NCI-H446 treated with DMSO at 0.1 percent for 48 hours (cell line): Measurements from ENCODE around the gene PXMP4.

Experiments used
- DNase-seq: peaks from one replicate; lab custom pipeline; 2025; lab: John Stamatoyannopoulos, UW

Gene PXMP4

DNA sequence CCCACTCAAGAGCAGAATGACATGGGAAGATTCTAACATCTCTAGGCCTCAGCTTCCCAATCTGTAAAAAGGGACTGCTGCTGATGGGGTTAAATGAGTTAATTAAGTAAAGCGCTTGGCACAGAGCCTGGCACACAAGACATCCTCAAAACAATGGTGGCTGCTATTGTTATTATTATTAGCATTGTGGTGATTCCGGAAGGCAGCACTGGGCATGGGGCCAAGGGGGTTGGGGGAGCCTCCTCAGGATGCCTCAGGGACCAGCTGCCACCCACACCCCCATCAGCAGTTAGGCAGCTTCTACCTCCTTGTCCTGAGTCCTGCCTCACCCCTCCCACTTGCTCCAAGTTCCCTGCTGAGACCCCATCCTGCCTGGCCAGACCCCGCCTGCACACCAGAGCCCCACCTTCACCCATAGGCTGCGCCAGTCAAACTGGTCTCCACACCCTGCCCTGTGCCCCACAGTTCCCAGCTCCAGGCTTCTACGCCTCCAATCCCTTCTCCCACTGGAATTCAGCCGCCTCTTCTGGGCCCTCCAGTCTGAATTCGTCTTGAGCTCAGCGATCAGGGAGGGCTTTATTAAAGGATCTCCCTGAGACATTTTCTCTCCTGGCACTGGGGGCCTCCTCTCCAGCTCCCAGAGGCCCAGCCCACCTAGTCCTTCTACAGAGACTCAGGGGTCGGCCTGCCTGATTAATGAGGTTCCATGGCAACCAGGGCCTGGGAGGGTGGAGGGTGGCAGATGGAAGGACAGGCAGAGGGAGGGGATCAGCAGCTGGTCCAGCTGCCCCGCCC, 35.4 kb downstream of the PXMP4 start:
- DNase-seq = peak; percentile 55

DNA sequence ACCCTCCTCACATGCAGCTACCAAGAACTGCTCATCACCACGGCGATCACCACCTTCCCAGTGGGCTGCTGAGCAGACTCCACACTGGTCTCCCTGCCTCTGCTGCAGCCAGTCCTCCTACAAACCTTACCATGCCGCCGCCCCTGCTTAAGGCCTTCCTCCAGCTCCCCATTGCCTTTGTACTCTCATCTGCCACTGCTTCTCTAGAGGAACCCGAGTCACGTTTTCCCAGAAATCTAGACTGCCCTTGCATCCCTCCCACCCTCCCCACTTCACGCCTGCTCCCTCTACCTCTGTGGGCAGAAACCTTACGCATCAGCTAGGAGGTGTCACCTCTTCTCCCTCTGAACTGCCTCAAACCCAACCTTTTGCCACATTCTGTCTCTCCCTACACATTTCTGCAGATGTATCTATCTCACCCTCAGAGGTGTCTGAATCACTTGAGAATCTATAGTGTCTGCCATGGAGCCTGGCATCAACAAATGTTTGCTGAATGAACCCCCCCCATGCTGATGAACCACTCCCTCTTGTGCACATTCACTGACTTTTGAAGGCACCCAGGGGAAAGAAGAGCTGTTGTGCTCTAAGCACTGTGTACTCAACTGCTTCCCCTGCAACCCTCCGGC, 38.3 kb downstream of the PXMP4 start:
- DNase-seq = no peak

DNA sequence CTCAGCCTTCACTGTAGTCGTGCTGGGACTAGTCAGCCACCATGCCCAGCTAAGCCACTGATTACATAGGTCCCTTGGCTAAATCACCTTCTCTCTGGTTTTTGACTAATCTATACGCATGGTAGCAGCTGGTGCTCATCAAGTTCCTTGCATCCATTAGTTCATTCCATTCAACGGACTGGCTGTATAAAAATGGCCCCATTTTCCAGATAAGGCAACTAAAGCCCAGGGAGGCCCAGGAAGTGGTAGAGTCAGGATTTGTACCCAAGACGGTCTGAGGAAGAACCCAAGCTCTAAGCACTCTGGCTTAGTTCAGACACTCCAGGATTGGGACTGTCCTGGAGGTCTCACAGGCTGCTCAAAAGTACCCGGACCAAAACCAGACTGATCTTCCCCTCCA, 38.8 kb downstream of the PXMP4 start:
- DNase-seq = no peak

DNA sequence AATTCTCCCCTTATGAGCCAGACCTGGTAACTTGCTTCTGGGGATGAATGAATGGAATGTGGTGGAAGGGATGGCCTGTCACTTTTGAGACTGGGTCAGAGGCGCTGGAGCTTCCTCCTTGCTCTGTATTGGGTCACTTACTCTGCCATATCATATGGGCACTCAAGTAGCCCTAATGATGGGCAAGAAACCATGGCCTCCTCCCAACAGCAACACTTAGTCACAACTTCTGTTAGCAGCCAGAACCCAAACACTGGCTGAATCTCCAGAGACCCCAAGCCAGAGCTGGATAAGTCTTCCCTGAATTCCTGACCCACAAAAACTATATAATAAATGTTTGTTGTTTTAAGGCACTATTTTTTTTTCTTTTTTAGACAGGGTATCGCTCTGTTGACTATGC, 39.4 kb downstream of the PXMP4 start:
- no peak for DNase-seq

DNA sequence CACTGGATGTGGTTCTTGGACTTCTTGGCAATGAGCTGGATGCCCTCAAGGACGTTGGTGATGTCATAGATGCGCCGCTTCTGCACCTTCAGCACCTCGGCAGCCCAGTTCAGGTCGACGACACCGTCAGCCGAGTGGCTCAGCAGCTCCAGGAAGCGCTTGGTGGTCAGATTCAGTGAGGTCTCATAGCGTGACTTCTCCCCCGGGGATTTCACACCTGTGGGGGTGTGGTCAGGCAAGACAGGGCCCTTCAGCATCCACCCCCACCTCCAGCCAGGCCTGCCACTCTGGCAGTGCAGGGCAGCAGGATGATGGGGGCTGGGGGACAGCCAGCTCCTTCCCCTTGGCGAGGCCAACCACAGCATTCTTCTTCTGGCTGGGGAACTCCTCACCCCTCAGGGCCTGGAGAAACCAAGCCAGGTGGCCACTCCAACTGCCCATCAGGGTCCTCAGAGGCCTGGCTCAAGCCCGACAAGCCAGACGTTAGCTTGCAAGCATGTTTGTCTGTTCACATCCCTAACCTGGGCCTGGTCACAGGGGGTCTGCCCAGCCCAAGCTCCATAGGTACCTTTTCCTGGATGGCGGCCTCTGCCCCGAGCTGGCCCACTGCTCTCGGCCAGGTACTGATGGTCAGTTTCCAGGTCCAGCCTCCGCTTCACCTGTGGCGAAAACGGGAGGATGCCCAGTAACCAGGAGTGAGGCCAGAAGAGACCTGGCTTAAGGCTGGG, 40.2 kb downstream of the PXMP4 start:
- no peak for DNase-seq

DNA sequence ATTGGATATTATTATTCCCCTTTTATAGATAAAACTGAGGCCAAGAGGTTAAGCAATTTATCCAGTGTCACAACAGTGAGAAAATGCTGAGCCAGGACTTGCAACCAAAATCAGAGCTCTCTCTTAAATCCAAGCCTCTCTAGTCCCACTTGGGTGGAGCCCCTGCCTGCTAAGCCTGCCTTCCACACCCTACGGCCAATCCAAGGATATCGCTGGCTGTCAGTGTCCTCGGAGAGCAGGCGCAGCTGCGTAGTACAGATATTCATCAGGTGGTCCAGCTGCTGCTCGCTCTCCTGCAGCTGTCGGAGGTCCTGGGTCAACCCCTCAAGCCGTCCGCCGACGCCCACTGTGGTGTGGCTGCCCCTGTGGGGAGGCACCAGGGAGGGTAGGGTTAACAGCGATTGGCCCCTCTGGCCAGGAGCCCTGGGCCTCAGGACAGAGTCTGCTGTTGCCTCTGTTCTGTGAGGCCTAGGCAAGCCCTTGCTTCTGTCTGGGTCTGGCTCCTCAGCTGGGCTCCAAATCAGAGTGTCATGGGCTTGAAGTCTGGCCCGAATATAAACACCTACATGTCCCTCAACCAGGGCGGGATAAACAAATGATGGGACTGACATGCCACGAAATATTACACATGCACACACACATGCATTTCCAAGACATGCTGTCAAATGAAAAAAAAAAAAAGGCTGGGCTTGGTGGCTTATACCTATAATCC, 42.0 kb downstream of the PXMP4 start:
- DNase-seq = no peak

DNA sequence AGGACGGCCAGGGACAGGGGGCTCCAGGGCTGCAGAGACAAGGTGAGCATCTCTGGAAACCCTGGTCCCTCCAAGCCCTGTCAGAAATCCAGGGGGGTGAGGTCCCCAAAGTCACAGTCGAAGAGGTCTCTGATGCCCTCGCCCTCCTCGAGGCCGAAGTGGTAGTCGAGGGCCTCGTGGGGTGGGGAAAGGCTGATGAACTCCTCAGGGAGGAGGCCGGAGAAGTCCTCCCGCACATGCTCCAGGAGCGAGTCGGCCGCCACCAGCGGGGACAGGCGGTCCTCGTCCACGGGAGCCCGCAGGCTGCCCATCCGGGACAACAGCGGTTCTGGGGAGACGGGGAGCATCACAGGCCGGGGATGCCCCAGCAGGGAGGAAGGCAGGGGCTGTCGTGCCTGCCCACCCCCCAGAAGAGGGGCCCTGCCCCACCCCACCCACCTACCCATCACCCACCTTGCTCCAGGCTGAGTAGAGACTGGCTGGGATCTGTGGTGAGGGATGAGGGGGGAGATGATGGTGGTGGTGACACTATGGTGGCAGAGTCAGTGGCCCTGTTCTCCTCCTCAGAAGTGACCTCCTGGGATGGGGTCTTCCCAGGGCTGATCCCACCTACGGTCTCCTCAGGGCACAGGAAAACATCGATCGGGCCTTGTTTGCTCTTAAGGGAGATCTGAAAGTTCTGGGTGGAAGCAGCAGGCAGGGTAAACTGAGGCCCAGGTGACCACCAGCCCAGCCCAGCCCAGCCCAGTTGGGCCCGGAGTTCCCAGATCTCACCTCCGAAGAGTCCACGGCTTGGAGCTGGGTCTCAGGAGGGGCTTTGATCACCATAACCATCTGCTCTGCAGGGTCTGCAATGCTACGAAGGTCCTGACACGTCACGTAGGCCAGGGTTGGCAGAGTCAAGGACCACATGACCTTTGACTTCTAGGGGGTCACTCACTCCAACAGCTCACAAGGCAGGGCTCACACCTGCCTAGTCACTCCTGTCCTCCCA, 43.2 kb downstream of the PXMP4 start:
- no peak for DNase-seq

DNA sequence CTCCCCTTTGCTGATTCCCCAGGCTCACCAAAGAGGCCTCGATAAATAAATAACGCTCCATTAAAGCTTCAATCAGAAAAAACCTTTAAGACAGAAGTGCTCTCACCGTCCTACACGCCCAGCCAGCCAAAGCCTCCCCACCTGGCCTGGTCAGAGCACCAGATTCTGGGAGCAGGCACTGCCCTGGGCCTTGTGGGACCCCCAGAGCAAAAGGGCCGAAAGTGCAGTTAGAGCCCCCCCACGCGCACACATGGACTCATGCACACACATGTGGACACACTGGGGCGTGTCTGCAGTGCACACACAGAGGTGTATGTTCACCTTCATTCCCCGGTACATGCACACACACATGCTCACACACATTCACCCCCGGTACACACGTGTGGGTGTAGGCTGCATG, 44.0 kb downstream of the PXMP4 start:
- DNase-seq = no peak

DNA sequence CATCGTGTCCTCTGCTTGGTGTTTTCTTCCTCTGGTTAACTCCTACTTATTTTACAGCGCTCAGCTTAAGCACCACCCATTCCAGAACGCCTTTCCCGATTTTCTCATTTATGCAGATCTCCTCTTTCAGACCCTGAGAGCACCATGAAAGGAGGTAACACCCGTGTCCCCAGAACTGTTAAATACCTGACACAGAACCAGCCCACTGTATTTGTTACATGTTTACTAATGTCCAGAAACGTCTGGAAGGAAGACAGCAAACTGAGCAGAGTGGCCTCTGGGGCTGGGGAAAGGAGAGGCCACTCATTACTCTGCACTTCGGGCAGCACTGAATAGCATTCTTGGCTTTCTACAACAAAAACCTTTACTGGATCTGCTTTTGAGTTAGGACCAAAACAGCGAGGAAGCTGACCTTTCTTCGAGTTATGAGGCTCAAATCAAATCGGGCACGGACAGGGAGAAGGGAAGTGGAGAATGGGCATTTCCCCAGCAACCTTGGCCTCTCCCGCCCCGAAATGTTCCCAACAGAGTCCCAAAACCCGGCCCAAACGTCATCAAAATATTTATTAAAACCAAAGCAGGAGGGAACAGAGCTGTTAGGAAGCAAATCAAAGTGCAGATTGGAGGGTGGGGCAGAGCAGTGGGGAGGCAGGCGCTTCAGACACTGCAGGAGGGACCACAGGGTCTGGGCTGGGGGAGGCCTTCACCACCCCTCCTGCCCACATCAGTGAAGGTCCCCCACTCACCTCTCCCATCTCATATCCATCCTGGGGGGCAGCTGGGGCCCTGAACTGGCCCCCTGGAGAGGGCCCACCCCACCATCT, 44.8 kb downstream of the PXMP4 start:
- no peak for DNase-seq

DNA sequence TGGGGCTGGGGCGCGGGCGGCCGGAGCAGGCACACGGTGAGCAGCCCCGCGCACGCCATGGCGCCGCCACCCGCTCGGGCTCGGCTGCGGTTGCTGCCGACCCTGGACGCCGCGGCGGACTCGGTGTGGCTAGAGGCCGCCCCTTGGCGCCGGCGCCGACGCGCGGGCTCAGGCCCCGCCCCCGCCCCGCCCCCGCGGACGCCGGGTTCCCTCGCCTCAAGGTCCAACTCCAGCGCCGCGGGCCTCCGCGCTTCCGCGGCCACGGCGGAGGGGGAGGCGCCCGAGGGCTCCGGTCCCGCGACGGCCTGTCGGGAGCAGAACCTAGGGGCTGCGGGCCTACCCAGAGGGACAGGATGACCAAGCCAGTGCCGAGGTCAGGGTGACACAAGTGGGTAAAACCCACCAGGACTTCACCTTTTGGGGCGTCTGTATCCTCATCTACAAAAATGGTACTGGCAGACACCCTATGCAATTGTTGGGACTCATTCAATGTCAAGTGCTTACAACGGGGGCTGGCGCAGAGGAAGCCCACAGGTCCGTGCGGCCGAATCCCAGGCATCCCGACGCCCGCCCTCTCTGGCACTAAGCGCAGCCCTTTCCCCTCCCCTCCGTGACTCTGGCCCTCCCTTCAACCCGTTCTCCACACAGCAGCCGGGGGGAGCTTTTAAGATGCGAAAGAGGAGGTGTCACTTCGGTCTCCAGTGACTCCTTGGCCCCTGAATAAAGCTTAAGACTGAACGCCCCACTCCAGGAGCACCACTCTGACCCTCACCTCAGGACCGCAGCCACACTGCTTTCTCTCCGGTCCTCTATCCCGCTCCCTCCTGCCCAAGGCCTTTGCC, 45.6 kb downstream of the PXMP4 start, which contains the start of gene NECAB3:
Gene NECAB3, minus strand, starts transcription at position 135 of the 842 bp plus-strand sequence. Its CDS starts 76 bp downstream, at position 59.
- peak; percentile 31 for DNase-seq

- no peak for DNase-seq
These were observed 46.5 kb downstream of the PXMP4 start for GRCh38 chr20:33673410-33674293.

DNA sequence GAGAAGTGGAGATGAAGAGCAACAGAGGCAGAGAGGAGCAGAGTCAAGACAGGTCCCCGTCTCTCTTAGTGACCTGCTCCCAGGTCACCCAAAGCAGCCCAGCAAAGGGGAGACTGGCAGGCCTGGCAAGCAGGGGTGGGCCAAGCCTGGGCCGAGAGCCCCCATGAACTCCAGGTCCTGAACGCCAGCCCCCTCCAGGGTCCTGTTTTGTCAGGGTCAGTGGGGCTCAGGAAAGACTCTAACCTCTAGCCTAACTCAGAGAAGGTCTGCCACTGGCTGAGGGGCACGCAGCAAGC, 47.0 kb downstream of the PXMP4 start:
- DNase-seq = no peak

GRCh38 chr20:33672426-33673113, 47.5 kb downstream of the PXMP4 start:
- peak; percentile 11 for DNase-seq

DNA sequence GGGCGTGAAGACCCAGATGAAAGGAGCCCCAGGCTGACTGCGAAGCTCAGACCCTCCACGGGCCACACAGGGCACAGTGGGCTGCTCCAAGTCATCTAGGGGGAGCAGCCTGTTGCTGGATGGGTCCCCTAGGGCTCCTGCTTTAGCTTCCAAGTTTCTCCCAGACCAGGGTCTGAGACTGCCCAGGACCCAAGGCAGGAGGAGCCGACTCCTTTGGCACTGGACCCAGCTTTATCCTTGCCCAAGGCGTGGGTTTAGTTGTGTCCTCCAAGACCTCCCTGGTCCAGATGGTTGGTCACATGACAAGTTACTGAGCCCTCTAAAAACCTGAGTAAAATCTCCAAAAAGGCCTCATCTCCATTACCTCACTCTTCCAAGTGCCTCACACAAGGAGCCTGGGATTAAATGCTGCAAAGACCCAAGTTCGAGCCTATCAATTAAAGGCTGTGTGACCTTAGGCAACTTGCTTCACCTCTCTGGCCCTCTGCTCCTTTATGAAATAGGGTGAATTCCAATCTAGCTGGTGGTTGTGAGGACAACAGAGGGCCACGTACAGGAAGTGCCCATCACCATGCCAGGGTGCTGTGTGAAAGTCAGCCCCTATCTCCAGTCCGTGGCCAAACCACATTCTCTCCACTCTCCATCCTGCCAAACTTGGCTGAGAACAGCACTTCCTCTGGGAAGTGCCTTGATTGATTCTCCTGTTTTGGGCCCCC, 48.4 kb downstream of the PXMP4 start:
- DNase-seq = no peak

- DNase-seq = no peak
These were observed 49.2 kb downstream of the PXMP4 start for GRCh38 chr20:33670715-33671499.
